ENCODE results near the gene MECP2. TPM values are rescaled to one million over a fixed set of nuclear protein-coding genes. Genes with fewer than 3 reads are reported as not detected.

MECP2 gene
- 16.8 and 20.3 TPM in 2 replicates for total RNA-seq

GRCh38 chrX:154097589-154098541, at the start of gene MECP2:
MECP2 (minus strand) TSS chrX:154097717.

DNA sequence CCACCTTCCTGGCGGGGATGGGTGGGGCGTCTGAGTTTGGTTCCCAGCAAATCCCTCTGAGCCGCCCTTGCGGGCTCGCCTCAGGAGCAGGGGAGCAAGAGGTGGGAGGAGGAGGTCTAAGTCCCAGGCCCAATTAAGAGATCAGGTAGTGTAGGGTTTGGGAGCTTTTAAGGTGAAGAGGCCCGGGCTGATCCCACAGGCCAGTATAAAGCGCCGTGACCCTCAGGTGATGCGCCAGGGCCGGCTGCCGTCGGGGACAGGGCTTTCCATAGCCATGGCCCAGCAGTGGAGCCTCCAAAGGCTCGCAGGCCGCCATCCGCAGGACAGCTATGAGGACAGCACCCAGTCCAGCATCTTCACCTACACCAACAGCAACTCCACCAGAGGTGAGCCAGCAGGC, 46.5 kb upstream of the MECP2 start, which contains the start of gene OPN1LW:
Gene OPN1LW (plus strand): TSS at position 234 of the 400 bp plus-strand sequence. CDS start 41 bp downstream, at position 275.

GRCh38 chrX:154019633-154020528, 77.6 kb downstream of the MECP2 start, which contains the start of gene IRAK1:
IRAK1 (minus strand) TSS chrX:154019902; CDS start chrX:154019812, 90 bp downstream.

DNA sequence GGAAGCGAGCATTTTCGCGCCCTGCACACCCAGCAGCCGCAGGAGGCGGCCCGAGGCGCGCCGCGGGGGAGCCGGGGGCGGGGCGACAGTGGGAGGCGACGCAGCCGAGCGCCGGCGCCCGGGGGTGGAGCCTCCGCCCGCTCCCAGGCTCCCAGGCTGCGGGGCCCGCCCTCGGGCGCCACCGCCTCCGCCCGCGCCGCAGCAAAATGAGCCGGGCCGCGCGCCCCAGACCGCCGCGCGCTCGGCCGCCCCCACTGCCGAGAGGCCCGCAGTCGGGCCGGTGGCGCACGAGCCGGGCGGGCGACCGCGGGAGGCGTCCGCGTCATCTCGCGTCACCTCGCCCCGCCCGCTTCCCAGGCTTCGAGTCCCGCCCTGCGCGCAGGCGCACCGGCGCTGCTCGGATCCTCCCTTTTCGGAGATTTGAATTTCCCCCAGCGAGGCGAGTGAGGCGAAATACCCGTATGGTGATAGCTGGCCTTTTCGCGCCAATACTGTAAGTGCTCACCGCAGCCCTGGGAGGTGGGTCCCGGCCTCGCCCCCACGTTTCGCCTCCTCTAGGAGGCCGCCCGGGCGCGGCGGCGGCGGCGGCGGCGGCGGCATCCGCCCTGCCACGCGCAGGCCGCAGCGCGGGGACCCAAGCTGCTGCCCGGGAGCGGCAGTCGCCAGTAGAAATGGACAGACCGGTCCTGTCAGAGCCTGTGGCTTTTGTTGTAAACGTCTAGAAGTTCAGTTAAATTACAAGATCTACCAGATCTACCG, 125.0 kb downstream of the MECP2 start, which contains the start of gene TMEM187:
Gene TMEM187 (plus strand): TSS at position 387 of the 759 bp plus-strand sequence. CDS start 9,309 bp downstream, outside the sequence.

Other genes with a start within 250 kb of the MECP2 start
- 0.09 and 0.28 TPM in 2 replicates for gene L1CAM, start 211.5 kb downstream of the MECP2 start, total RNA-seq
- not detected in 2 replicates for gene AVPR2, start 193.0 kb downstream of the MECP2 start, total RNA-seq
- 26.4 and 50.0 TPM in 2 replicates for gene ARHGAP4, start 171.5 kb downstream of the MECP2 start, total RNA-seq
- 63.2 and 81.5 TPM in 2 replicates for gene NAA10, start 162.7 kb downstream of the MECP2 start, total RNA-seq
- gene RENBP, start 153.1 kb downstream of the MECP2 start, total RNA-seq = 1.6 and 2.1 TPM in 2 replicates
- gene HCFC1, start 125.9 kb downstream of the MECP2 start, total RNA-seq = 14.8 and 16.4 TPM in 2 replicates
- 4.9 and 8.1 TPM in 2 replicates for gene TMEM187, start 125.0 kb downstream of the MECP2 start, total RNA-seq
- gene IRAK1, start 77.8 kb downstream of the MECP2 start, total RNA-seq = 69.3 and 71.9 TPM in 2 replicates
- gene OPN1LW, start 46.5 kb upstream of the MECP2 start, total RNA-seq = not detected in 2 replicates
- gene OPN1MW, start 84.9 kb upstream of the MECP2 start, total RNA-seq = not detected in 2 replicates
- gene OPN1MW2, start 122.0 kb upstream of the MECP2 start, total RNA-seq = not detected in 2 replicates
- not detected in 2 replicates for gene OPN1MW3, start 159.9 kb upstream of the MECP2 start, total RNA-seq
- not detected in 2 replicates for gene TEX28, start 197.4 kb upstream of the MECP2 start, total RNA-seq
- not detected in 2 replicates for gene TKTL1, start 198.1 kb upstream of the MECP2 start, total RNA-seq